ENCODE results near the gene NASP.

The NASP gene

DNA sequence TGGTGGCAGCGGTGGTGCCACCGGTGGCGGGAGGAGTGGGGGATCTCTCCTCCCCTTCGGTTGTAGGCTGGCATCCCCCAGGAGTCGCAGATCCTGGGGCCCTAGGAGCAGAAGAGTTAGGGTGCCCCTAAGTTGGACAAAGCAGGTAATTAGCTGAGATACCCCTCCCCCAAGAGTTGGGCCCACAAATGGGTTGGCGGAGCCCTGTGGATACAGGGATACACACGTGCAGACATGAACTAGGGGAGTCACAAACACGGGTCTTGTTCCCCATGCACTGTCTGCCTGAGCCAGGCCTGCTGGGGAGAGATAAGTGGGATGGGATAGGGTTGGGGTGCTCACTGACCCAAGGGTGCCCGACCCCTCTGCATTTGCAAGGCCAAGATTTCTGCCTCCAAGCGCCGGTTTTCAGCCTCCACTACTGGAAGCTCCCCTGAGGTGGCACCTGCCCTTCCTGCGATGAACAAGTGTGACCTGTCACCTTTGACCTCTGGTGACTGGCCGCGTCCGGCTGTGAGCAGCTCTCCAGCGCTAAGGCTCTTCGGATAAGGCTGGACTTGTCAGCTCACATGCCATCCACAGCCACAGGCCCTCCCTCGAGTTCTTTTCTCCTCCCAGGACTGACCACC, 38.2 kb downstream of the NASP start:
- no peak for FAIRE-seq

DNA sequence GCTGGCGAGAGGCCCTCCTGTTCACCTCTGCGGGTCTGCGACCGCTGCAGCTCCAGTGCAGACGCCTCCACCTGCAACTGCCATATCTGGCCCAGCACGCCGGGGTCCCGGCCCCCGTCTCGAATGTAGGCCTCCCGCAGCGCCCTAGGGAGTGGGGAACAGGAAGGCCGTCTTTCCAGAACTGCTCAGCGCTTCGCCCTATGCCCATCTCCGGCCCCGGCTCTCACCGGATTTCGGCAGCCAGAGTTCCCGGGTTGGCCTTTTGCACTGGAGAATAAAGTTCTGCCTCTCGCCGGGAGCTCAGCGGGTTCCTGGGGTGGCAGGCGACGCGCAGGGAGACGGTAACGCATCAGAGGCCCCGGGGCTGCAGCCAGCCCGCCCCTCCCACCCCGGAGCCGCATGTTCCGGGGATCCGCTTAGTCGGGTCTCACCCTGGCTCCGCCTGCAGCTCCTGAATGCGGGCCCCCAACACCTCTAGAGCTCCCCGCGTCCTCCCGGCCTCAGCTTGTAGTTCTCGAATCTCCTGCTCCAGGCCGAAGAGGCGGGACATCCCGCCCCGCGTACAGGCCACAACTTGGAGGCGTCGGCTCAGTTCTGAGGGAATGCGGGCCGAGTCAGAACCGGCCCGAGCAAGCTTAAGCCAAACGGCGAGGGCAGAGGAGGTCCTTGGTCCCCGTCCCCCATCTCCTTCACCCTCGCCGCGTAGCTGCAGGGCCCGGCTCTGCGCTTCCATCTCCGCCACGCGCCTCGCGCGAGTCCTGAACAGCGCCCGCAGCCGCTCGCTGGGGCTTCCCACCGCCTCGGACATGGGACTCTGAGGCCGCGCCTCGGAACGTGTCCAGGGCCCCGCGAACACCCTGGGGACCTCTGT, 38.9 kb downstream of the NASP start:
- FAIRE-seq, result no peak

DNA sequence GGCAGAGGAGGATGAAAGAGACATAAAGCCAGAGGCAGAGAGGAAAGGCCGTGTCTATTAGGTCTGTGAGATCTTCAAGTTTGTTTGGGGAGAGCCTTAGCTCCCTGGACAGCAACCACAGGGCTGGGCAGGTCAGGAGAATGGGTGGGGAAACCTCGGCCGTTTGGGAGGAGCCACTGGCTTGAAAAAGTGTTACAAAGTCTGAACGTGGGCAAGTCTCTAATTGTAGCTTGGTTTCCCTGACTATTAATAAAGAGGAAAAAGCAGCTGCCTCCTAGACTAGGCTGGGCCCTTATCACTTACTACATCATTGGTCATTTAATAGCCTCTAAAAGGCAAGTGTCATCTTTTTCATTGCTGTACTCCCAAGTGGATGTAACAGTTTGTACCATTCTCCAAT, 40.1 kb downstream of the NASP start, which contains the start of gene CCDC17:
Gene CCDC17, minus strand, starts transcription at position 83 of the 400 bp plus-strand sequence. CDS start 145 bp downstream, outside the sequence.
- no peak for FAIRE-seq

- no peak for FAIRE-seq
Observed at GRCh38 chr1:45629035-45629434, 45.2 kb downstream of the NASP start.

GRCh38 chr1:45630429-45630828, 46.6 kb downstream of the NASP start:
- FAIRE-seq, result no peak

GRCh38 chr1:45635211-45635610, 51.4 kb downstream of the NASP start:
- no peak for FAIRE-seq

- no peak for FAIRE-seq
Observed at GRCh38 chr1:45640293-45640692, 56.5 kb downstream of the NASP start.

DNA sequence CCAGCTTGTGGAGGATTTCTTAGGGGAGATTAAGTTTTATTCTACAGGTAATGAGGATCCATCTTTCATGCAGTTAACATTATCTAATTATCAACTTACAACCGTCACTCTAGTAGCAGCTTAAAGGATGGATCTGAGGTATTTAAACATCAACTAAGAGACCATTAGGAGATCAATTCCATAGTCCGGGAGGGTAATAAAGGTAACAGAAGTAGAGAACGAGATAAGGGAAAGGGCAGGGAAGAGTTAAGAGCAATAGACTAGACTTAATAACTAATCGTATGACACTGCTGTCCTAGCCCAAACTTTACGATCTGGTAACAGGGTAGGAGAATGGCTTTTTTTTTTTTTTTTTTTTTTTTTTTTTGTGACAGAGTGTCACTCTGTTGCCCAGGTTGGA, 59.5 kb downstream of the NASP start:
- FAIRE-seq, result no peak

DNA sequence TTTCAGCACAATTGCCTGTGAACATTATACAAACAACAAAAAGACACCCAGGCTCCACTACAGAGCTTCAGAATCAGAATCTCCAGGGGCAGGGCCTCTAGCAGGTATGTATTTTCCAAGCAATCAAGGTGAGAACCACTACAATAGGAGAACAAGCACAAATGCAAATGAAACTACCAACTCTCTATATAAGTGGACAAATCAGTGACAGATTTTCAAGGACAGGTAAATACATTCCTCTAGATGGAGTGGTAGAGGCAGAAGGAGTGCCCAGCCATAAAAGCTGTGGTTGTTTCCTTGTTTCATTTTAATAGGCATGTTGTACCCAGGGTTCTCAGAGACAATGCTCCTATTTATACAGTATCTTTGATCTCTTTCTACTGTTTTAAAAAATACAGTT, 60.1 kb downstream of the NASP start:
- no peak for FAIRE-seq

DNA sequence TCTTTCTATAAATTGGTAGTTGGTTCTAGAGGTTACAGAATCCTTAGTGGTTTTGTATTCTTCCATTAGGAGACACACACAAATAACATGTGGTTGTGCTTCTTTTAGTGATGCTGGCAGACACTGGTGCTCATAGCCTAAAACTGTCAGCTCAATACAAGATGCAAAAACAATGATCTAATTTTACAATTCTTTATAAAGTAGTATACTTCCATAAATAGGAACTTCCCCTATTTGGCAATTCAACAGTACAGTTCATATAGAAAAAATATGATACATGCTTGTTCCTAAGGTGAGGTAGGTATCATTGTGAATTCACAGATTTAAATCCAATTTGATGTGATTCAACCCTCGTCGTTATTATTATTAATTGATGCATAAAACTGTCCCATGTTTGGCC, 60.8 kb downstream of the NASP start:
- FAIRE-seq, result no peak

DNA sequence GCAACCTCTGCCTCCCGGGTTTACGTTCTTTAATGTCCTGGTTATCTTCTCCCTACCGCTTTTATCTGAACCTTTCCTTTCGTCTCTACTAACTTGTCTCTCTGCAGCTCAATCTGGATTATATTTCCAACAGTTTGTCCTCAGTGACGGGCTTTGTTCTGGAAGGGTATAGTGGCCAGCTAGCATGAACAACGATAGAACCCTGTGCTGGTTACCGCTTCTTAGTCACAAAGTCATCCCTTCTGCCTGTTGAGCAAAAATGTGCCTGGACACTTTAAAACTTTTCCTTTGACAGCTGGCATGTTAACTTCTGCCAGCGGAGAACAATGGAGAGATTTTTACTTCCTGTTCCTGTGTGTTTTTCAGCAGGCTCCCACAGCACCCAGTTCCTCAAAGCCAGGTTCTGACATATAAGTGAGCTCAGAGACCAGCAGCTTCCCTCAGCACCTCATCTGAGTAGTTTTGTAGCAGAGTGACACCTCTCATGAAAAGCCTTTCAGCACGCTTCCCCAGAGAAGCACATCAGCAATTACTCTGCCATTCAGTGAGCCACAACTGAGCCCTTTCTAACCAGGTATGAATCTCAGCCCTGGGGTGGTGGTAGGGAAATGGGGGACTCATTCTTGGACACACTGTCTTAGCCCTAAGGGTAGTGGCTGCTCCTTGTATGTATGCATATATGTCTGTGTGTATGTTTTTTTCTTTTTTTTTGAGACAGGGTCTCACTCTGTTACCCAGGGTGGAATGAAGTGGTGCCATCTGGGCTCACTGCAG, 63.6 kb downstream of the NASP start:
- no peak for FAIRE-seq

DNA sequence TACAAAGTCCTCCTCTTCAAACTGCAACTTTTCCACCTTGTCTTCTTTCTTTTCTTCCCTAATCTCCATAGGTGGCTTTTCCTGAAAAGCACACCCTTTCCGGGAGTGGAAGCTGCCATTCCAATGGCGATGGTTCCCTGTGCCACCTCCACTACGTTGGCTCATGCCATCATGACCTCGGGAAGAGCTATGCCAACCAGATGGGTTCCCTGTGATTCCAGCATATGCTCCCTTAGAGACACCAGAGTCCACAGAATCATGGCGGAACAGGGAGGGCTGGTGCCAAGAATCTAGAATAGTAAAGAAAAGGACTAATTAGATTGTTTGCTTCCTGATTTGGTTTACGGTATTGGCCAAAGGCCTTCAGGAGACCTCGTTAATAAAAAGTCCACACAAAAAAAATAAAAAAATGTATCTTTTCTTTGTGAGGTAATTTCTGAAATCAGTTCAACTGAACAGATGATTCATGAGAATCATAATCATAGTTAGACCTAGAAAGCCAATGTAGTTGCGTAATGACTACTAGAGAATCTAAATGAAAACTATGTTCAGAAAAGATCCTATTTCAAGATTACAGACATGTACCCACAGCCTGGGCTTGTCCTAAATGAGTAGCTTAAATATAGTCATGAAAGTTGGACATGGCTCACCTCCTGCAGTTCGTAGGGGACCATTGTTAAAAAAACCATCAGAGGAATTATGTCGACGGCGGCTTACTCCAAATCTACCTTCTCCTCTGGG, 70.9 kb downstream of the NASP start:
- FAIRE-seq, result no peak

DNA sequence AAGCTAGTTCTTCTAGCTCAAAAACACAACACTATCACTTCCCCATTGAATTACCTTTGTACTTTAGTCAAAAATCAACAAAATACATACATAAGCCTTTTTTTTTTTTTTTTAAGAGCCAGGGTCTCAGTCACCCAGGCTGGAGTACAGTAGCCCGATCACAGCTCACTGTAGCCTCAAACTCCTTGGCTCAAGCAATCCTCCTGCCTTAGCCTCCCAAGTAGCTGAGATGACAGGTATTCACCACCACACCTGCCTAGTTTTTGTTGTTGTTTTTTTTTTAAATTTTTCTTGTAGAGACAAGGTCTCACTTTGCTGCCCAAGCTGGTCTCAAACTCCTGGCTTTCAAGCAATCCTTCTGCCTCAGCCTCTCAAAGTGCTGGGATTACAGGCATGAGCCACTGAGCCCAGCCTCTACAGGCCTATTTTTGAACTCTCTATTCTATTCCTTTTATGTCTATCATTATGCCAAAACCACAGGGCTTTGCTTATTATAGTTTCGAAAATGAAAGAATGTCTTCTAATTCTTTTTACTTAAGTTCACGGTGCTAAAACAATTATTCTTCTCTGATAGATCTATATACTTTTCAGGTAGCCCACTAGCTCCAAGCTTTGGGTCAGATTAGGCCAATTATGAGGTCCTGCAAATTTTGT, 72.9 kb downstream of the NASP start:
- no peak for FAIRE-seq

- FAIRE-seq, result no peak
Observed at GRCh38 chr1:45658171-45658570, 74.3 kb downstream of the NASP start.

DNA sequence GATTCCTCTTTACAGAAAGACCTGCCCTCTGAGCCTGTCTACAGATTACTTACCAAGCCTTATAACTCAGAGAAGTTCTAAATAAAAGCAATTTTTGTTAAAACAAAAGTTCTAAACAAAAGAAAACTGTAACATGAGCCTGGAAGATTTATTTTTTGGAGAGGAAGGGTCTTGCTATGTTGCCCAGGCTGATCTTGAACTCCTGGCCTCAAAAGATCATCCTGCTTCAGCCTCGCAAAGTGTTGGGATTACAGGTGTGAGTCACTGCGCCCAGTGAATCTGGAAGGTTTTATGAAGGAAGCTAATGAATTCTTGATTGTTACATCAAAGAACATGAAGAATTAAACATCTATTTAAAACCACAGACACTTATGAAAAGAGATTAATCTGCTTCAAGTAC, 75.4 kb downstream of the NASP start:
- no peak for FAIRE-seq

DNA sequence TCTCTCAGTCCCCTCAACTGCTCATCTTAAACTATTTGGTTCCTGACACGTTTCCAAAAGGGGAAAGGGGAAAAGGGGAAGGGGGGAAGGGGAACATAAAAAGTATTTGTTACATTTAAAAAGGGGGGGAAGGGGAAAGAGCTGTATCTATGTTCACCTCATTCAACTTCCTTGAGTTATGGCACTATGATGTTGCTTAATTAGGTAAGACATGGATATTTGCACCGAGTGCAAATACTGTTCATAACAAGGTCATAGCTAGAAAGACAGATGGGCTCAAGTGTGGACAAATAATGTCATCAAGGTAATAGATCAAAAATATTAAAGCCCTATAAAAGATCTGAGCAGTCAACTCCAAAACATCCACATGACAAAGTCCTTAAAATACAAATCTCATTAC, 76.5 kb downstream of the NASP start:
- FAIRE-seq, result no peak

GRCh38 chr1:45666836-45667235, 83.0 kb downstream of the NASP start:
- FAIRE-seq, result no peak

DNA sequence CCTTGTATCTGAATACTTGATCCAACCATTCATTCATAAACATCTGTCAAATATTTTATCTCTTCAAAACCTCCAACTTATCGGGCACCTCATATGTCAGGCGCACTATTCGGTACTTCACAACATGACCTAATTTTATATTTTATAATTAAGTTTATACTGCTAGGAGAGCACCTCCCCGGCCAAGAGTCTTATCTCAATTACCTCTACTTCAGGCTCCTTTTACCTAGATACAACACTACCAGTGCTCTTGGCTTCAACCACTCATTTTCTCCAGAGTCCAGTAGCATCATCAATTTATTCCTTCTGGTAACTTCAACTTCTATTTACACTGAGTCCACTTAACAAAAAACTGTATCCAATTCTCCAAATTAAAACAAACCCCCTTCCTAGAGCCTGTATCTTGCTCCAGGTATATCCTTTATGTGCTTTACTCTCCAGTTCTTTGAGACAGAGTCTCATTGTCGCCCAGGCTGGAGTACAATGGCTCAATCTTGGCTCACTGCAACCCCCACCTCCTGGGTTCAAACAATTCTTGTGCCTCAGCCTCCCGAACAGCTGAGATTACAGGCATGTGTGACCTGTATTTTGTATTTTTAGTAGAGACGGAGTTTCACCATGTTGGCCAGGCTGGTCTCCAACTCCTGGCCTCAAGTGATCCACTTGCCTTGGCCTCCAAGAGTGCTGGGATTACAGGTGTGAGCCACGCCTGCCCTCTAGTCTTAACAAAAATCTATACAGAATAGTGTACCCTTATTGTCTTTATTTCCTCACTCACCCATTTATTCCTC, 83.7 kb downstream of the NASP start:
- no peak for FAIRE-seq
